ENCODE results near the gene CRACDL.

Gene CRACDL

DNA sequence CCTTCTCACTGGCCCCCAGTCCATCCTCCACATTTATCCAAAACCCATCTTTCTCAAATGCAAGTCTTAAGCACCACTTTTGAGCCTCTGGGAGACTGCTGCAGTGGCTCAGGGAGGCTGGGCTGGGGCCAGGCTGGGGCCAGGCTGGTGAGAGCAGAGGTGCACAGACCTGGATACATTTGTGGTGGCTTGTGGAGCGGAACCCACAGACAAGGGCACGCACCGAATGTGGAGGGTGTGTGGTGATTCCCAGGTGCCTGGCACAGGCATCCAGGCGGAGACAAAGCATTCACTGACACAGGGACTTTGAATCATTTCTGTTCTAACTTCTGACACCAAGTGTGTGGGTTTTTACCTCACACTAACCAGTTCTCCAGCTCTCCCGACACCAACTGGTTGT, 162.9 kb downstream of the CRACDL start:
- Histone ChIP-seq H3K27me3 (ENCODE audit: insufficient read depth, poor library complexity, severe bottlenecking) (no peaks in the 10 kb centered on the region), H3K27ac (replicated peaks) (0 out of 2 replicates have a peak overlapping the region, but pooled peaks have one; percentile 3), H3K4me3 (replicated peaks; ENCODE audit: insufficient read depth, low read length) (no peak overlapping the region)

DNA sequence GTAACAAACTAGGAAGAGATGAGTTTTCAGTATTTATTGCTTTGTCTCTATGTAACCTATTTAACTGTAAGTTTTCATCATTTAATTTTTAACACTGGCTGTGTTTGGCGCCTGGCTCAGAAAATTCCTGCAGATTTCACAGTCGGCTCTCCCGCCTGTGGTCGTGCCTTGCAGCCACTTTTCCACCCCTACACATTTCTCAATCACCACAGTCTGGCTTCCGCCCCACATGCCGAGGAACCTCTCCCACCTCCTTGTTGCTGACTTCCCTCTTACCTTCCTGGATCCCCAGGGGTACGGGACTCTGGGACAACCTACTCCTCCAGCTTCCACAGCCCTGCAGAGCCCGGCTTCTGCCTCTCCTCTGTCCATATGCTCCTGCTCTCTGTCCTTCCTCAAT, 163.5 kb downstream of the CRACDL start:
- H3K4me3 ChIP-seq (replicated peaks; ENCODE audit: insufficient read depth, low read length): no peak overlapping the region
- H3K27ac ChIP-seq (replicated peaks): peak overlapping the region; percentile 68
- no peaks in the 10 kb centered on the region for H3K27me3 ChIP-seq (ENCODE audit: insufficient read depth, poor library complexity, severe bottlenecking)
- TF ChIP-seq SPI1 (IDR thresholded peaks at IDR 0.05; ENCODE audit: borderline replicate concordance, low read depth): no peak
- TF ChIP-seq, protein P1, sequence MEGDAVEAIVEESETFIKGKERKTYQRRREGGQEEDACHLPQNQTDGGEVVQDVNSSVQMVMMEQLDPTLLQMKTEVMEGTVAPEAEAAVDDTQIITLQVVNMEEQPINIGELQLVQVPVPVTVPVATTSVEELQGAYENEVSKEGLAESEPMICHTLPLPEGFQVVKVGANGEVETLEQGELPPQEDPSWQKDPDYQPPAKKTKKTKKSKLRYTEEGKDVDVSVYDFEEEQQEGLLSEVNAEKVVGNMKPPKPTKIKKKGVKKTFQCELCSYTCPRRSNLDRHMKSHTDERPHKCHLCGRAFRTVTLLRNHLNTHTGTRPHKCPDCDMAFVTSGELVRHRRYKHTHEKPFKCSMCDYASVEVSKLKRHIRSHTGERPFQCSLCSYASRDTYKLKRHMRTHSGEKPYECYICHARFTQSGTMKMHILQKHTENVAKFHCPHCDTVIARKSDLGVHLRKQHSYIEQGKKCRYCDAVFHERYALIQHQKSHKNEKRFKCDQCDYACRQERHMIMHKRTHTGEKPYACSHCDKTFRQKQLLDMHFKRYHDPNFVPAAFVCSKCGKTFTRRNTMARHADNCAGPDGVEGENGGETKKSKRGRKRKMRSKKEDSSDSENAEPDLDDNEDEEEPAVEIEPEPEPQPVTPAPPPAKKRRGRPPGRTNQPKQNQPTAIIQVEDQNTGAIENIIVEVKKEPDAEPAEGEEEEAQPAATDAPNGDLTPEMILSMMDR (IDR thresholded peaks at IDR 0.05; ENCODE audit: insufficient read depth, low read length): no peak
- TF ChIP-seq POLR2AphosphoS5 (IDR thresholded peaks at IDR 0.05; ENCODE audit: low read depth): no peak
- TF ChIP-seq GABPA (IDR thresholded peaks at IDR 0.05; ENCODE audit: low read depth): no peak
- TF ChIP-seq, protein P2, sequence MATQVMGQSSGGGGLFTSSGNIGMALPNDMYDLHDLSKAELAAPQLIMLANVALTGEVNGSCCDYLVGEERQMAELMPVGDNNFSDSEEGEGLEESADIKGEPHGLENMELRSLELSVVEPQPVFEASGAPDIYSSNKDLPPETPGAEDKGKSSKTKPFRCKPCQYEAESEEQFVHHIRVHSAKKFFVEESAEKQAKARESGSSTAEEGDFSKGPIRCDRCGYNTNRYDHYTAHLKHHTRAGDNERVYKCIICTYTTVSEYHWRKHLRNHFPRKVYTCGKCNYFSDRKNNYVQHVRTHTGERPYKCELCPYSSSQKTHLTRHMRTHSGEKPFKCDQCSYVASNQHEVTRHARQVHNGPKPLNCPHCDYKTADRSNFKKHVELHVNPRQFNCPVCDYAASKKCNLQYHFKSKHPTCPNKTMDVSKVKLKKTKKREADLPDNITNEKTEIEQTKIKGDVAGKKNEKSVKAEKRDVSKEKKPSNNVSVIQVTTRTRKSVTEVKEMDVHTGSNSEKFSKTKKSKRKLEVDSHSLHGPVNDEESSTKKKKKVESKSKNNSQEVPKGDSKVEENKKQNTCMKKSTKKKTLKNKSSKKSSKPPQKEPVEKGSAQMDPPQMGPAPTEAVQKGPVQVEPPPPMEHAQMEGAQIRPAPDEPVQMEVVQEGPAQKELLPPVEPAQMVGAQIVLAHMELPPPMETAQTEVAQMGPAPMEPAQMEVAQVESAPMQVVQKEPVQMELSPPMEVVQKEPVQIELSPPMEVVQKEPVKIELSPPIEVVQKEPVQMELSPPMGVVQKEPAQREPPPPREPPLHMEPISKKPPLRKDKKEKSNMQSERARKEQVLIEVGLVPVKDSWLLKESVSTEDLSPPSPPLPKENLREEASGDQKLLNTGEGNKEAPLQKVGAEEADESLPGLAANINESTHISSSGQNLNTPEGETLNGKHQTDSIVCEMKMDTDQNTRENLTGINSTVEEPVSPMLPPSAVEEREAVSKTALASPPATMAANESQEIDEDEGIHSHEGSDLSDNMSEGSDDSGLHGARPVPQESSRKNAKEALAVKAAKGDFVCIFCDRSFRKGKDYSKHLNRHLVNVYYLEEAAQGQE (IDR thresholded peaks at IDR 0.05; ENCODE audit: insufficient replicate concordance, low read depth): no peak
- peak; percentile 36 to 79 for DNase-seq (ENCODE audit: low read depth in 1 of 2, low spot score in 1 of 2)

More for the DNA sequence above, 162.9 kb downstream of the CRACDL start:
- TF ChIP-seq, protein P1 (IDR thresholded peaks at IDR 0.05; ENCODE audit: insufficient read depth, low read length): no peak
- TF ChIP-seq SPI1 (IDR thresholded peaks at IDR 0.05; ENCODE audit: borderline replicate concordance, low read depth) (no peak), GABPA (IDR thresholded peaks at IDR 0.05; ENCODE audit: low read depth) (no peak), POLR2AphosphoS5 (IDR thresholded peaks at IDR 0.05; ENCODE audit: low read depth) (no peak)
- TF ChIP-seq, protein P2 (IDR thresholded peaks at IDR 0.05; ENCODE audit: insufficient replicate concordance, low read depth): no peak
- DNase-seq (ENCODE audit: low read depth in 1 of 2, low spot score in 1 of 2): no peak

DNA sequence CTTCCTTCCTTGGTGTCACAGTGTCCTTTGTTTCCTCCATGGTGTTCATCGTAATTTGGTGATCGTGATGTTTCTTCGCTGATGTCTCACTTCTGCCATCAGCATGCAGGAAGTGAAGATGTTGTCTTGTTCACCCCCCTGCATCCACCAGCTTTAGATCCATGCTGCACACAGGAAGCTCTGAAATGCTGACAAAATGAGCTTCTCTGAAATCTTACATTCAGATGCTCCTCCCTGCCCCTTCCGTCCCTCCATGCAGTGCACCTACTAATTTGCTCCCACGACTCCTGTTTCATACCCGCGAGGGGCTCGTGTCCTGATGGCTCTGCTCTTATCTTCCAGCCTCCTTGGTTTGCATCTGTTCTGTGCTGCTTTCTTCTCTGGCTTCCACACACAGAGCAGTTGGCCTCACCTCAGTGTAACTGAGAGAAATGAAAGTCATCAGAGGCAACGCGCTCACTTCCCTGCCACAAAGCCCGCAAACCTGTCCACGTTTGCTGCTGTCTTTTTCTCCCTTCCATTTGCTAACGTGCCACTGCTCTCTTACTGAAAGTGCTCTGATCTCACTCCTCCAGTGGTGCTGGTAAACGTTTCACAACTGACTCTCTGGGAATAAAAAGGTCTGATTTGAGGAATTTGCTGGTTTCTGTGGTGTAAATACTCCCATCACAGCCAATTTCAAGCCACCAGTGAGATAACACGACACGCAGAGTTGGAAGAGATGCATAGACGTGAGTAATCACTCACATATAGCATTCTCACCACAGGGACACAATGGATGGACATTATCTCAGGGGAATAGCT, 164.1 kb downstream of the CRACDL start:
- TF ChIP-seq GABPA (IDR thresholded peaks at IDR 0.05; ENCODE audit: low read depth) (no peak), SPI1 (IDR thresholded peaks at IDR 0.05; ENCODE audit: borderline replicate concordance, low read depth) (no peak), POLR2AphosphoS5 (IDR thresholded peaks at IDR 0.05; ENCODE audit: low read depth) (peak; percentile 12; the same call in 1 of the 2 replicates)
- TF ChIP-seq, protein P1 (IDR thresholded peaks at IDR 0.05; ENCODE audit: insufficient read depth, low read length): no peak
- TF ChIP-seq, protein P2 (IDR thresholded peaks at IDR 0.05; ENCODE audit: insufficient replicate concordance, low read depth): no peak
- Histone ChIP-seq H3K4me3 (replicated peaks; ENCODE audit: insufficient read depth, low read length) (peak overlapping the region; percentile 15), H3K27ac (replicated peaks) (peak overlapping the region; percentile 68), H3K27me3 (ENCODE audit: insufficient read depth, poor library complexity, severe bottlenecking) (no peaks in the 10 kb centered on the region)
- DNase-seq (ENCODE audit: low read depth in 1 of 2, low spot score in 1 of 2): peak; percentile 53 to 56
